Measurements from ENCODE around the gene CIB2. TPM values are rescaled to one million over a fixed set of nuclear protein-coding genes. Genes with fewer than 3 reads are reported as not detected.

CIB2 gene
- polyA plus RNA-seq, 1 experiment = 3.7 TPM

DNA sequence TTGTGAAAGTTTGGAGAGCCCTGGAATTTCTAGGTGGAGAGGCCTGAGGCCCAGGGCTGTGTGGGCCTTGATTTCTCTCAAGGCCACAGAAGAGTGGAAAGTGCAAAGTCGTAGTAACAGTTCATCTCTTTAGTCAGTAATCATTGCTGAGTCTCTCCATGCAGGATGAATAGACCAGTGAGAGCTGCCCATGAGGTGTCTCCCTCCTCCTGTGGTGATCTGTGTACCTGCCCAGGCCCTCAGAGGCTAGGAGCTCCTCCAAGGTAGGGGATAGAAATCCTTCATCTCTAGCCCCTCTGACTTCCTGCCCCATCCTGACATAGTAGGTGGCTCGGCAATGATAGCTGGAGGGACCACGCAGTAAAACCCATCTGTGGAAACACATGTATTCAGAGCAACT lies 11.1 kb upstream of the CIB2 start:
- DNase-seq (ENCODE audit: low read depth, low spot score) = no peak
- POLR2A ChIA-PET = no interaction called here
- H3K27me3 ChIP-seq (ENCODE audit: control insufficient read depth, insufficient read depth, low read length) = peaks cover 3% of the 10 kb centered on the region
- no peak overlapping the region for H3K27ac ChIP-seq (ENCODE audit: low read depth, low read length)
- no peak overlapping the region for H3K4me3 ChIP-seq (ENCODE audit: low read depth, low read length)
- TF ChIP-seq, protein P1, sequence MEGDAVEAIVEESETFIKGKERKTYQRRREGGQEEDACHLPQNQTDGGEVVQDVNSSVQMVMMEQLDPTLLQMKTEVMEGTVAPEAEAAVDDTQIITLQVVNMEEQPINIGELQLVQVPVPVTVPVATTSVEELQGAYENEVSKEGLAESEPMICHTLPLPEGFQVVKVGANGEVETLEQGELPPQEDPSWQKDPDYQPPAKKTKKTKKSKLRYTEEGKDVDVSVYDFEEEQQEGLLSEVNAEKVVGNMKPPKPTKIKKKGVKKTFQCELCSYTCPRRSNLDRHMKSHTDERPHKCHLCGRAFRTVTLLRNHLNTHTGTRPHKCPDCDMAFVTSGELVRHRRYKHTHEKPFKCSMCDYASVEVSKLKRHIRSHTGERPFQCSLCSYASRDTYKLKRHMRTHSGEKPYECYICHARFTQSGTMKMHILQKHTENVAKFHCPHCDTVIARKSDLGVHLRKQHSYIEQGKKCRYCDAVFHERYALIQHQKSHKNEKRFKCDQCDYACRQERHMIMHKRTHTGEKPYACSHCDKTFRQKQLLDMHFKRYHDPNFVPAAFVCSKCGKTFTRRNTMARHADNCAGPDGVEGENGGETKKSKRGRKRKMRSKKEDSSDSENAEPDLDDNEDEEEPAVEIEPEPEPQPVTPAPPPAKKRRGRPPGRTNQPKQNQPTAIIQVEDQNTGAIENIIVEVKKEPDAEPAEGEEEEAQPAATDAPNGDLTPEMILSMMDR (IDR thresholded peaks at IDR 0.05; ENCODE audit: low read depth, low read length) = no peak
- H3K9me3 ChIP-seq (ENCODE audit: control insufficient read depth, insufficient read depth, low read length) = no peaks in the 10 kb centered on the region
- CTCF ChIA-PET = no interaction called here

DNA sequence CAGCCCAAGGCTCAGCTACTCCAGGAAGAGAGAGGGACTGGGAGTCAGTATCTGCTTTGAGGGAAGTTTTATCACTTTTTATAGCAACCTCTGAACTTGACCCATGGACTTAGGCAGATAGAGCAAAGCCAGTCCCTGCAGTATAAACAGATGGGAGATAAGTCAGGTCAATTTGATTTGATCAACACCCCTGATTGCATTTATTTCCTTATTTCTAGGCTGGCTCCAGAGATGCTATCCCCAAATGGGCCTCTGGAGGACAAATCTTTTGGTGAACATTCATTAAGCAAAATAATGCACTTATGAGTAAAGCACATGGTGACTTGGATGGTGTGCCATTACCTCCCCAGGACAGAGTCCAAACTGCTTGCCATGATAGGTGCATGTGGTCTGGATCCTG lies 9.0 kb upstream of the CIB2 start:
- TF ChIP-seq, protein P1 (IDR thresholded peaks at IDR 0.05; ENCODE audit: low read depth, low read length) = no peak
- no peak overlapping the region for H3K27ac ChIP-seq (ENCODE audit: low read depth, low read length)
- H3K4me3 ChIP-seq (ENCODE audit: low read depth, low read length) = no peak overlapping the region
- no peaks in the 10 kb centered on the region for H3K9me3 ChIP-seq (ENCODE audit: control insufficient read depth, insufficient read depth, low read length)
- ChIA-PET POLR2A (no interaction called here), CTCF (interaction anchor here (0.6 to 1.6 kb wide), 2 partner anchors 11 to 100 kb away, joined by 5 to 8 read pairs; no protein-coding TSS in a partner anchor)
- H3K27me3 ChIP-seq (ENCODE audit: control insufficient read depth, insufficient read depth, low read length) = peaks cover 7% of the 10 kb centered on the region
- no peak for DNase-seq (ENCODE audit: low read depth, low spot score)

DNA sequence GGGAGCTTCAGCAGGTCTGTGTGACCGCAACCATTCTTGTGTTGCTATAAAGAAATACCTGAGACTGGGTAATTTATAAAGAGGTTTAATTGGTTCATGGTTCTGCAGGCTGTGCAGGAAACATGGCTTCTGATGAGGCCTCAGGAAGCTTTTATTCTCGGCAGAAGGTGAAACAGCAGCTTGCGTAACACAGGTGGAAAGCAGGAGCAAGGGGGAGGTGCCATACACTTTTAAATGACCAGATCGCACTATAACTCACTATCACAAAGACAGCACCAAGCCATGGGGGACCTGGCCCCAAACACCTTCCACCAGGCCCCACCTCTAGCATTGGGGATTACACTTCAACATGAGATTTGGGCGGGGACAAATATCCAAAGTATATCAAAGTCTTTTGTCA lies 8.3 kb upstream of the CIB2 start:
- Histone ChIP-seq H3K27ac (ENCODE audit: low read depth, low read length) (no peak overlapping the region), H3K4me3 (ENCODE audit: low read depth, low read length) (no peak overlapping the region), H3K27me3 (ENCODE audit: control insufficient read depth, insufficient read depth, low read length) (peaks cover 7% of the 10 kb centered on the region), H3K9me3 (ENCODE audit: control insufficient read depth, insufficient read depth, low read length) (no peaks in the 10 kb centered on the region)
- DNase-seq (ENCODE audit: low read depth, low spot score) = no peak
- TF ChIP-seq, protein P1 (IDR thresholded peaks at IDR 0.05; ENCODE audit: low read depth, low read length) = no peak
- POLR2A ChIA-PET = no interaction called here
- CTCF ChIA-PET = interaction anchor here (0.6 to 1.6 kb wide), 2 partner anchors 12 to 101 kb away, joined by 5 to 8 read pairs; no protein-coding TSS in a partner anchor

DNA sequence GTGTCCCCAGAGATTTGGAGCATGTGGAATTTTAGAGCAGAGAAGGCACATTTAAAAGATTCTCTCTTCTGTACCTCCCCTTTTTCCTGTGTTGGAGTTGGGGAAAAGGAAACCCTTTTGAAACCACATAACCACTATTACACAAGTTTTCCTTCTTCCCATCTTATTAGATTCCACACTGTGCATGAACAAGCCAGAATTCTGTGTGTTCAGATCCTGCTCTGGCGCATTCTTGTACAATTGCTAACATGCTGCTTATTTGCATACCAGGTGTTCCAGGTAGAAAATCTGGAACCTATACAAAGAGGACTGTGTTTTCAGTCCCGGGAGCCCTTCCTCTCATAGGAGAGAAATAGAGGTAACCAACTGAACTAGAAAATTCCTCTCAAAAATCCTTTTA lies 2.6 kb upstream of the CIB2 start:
- Histone ChIP-seq H3K27ac (ENCODE audit: low read depth, low read length) (no peak overlapping the region), H3K4me3 (ENCODE audit: low read depth, low read length) (no peak overlapping the region), H3K9me3 (ENCODE audit: control insufficient read depth, insufficient read depth, low read length) (no peaks in the 10 kb centered on the region; the same call in 1 of the 2 replicates), H3K27me3 (ENCODE audit: control insufficient read depth, insufficient read depth, low read length) (peaks cover 7% of the 10 kb centered on the region)
- TF ChIP-seq, protein P1 (IDR thresholded peaks at IDR 0.05; ENCODE audit: low read depth, low read length) = no peak
- no peak for DNase-seq (ENCODE audit: low read depth, low spot score)
- CTCF ChIA-PET = interaction anchor here (1.9 kb wide), 1 partner anchor 107 kb away, joined by 14 read pairs; no protein-coding TSS in a partner anchor
- POLR2A ChIA-PET = no interaction called here

DNA sequence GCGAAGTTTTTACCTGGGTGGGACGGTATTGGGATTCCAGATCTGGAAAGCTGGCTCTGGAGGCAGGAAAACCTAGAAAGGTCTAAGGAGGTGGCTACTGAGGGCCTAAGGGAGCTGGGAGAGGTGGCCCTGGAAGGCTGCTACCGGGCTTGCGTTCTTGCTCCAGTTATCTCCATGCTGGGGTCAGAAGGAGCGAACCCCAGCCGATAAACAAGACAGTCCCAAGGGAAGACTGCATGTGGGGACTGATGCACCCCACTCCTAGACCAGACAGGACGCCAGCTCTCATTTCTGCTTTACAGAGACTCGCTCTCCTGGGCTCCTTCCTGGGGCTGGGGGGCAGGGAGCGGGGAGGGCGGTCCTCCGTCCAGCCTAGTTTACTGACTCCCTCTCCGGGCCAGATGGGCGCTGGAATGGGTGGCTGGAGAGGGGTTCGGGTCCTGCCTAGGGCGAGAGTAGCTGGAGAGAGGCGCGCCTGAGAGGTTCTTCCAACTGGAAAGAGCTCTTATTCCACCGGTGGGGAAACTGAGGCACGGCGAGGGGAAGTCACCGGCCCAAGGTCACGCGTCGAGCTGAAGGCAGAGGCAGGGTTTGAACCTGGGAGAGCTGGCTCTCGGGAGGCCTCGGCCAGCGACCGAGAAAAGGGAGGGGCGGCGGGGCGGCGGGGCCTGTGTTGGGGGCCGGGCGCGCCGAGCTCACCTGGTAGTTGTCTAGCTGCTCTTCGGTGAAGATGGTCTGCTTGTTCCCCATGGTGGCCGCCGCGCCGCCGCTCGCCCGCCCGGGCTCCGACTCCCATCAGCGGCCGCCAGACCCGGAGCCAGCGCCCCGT lies 565 bp downstream of the CIB2 start:
- peak overlapping the region; percentile 74; the same call in 1 of the 2 replicates for H3K4me3 ChIP-seq (ENCODE audit: low read depth, low read length)
- no peaks in the 10 kb centered on the region; the same call in 1 of the 2 replicates for H3K9me3 ChIP-seq (ENCODE audit: control insufficient read depth, insufficient read depth, low read length)
- H3K27me3 ChIP-seq (ENCODE audit: control insufficient read depth, insufficient read depth, low read length) = peaks cover 4% of the 10 kb centered on the region
- TF ChIP-seq, protein P1 (IDR thresholded peaks at IDR 0.05; ENCODE audit: low read depth, low read length) = no peak
- H3K27ac ChIP-seq (ENCODE audit: low read depth, low read length) = no peak overlapping the region
- ChIA-PET CTCF (interaction anchor here (0.6 to 2.5 kb wide), 11 partner anchors 13 to 292 kb away, joined by 3 to 30 read pairs (median 3); no protein-coding TSS in a partner anchor), POLR2A (interaction anchor here (0.9 to 1.0 kb wide), 2 partner anchors 8 to 18 kb away, joined by 3 to 4 read pairs; partner anchors contain the start of gene IDH3A)
- DNase-seq (ENCODE audit: low read depth, low spot score) = no peak

Data from AG04450 (cell line).